ENCODE data around the gene NDUFAF4.

DNA sequence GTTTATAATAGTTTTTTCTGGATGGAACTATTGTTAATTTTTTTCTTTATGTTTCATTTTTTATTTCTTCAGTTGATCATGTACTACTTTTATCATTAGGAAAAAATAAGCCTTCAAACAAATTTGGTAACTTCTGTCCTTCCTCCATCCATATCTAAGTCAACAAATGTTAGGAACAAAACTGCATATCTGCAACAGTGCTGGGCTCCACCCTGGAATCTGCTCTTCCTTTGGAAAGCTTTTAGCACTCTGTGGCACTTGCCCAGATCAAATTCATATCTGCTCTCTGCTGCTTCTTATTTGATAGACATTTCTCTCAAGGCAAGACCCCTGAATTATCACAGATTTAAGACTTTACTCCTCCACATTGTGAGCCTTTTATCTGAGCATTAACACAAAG, 36.1 kb downstream of the NDUFAF4 start:
- no peak for TF ChIP-seq CTCF (IDR thresholded peaks at IDR 0.05)
- no peak for TF ChIP-seq POLR2A (IDR thresholded peaks at IDR 0.05)

Data from right lobe of liver (tissue), 4 donors.